Suprapubic skin (tissue), 4 donors: ENCODE results near the gene NR4A2. TPM values are rescaled to one million over a fixed set of nuclear protein-coding genes. Genes with fewer than 3 reads are reported as not detected.

Experiments used
- DNase-seq, 2 donors: peaks; one replicate each; pipeline ENCODE4 v3.0.0-alpha.2; 2019; ENCODE audit warnings: low spot score in 2 of 2
- H3K27ac ChIP-seq: fragments of 200-600 bp; sonication (generic); one replicate; pipeline ENCODE4 v1.5.1; 2019
- H3K27me3 ChIP-seq: fragments of 200-600 bp; sonication (generic); one replicate; pipeline ENCODE4 v1.5.1; 2019
- H3K36me3 ChIP-seq: fragments of 200-600 bp; sonication (generic); one replicate; pipeline ENCODE4 v1.5.1; 2019
- H3K4me1 ChIP-seq: fragments of 200-600 bp; sonication (generic); one replicate; pipeline ENCODE4 v1.5.1; 2019
- H3K4me3 ChIP-seq: fragments of 200-600 bp; sonication (generic); one replicate; pipeline ENCODE4 v1.5.1; 2019; ENCODE audit warnings: mild to moderate bottlenecking
- H3K9me3 ChIP-seq: fragments of 200-600 bp; sonication (generic); one replicate; pipeline ENCODE4 v1.5.1; 2019
- EP300 ChIP-seq: sonication (generic); formaldehyde crosslinking; IDR thresholded peaks from one replicate; pipeline ENCODE4 v1.6.1; 2017; ENCODE audit warnings: antibody characterized with exemption
- POLR2A ChIP-seq, 2 donors: fragments of 450-650 bp; IDR thresholded peaks; one replicate each; pipeline ENCODE4 v1.6.1; 2017; ENCODE audit warnings: antibody characterized with exemption in 2 of 2, mild to moderate bottlenecking in 2 of 2, moderate library complexity in 2 of 2
- POLR2AphosphoS5 ChIP-seq, 3 donors: sonication (generic); formaldehyde crosslinking; IDR thresholded peaks; one replicate each; pipeline ENCODE4 v1.6.1; 2017; ENCODE audit warnings: antibody characterized with exemption in 3 of 3
- WGBS: methylation state at CpG from one replicate; pipeline ENCODE4 v1.1.5; 2018; 5-methylcytosine and 5-hydroxymethylcytosine counted together
- total RNA-seq, 4 donors: library from RNA; depleted of rRNA; stranded (reverse); fragments of >200 nt; gene quantifications; one replicate each; pipeline ENCODE4 v1.1.0, GENCODE V29; 2016
- TF ChIP-seq, protein P1 (sequence below), 2 donors: fragments of 200-600 bp in 1 of 2; fragments of 450-650 bp in 1 of 2; sonication (generic) in 1 of 2; IDR thresholded peaks; one replicate each; pipeline ENCODE4 v1.5.1; 2016 to 2019; ENCODE audit warnings: antibody characterized with exemption in 2 of 2, mild to moderate bottlenecking in 1 of 2, moderate library complexity in 1 of 2

Gene NR4A2
- total RNA-seq, 4 donors from 2014 or later: 9.5 to 21.7 (median 19.8) TPM

GRCh38 chr2:156329031-156329926 lies 3.2 kb downstream of the NR4A2 start:
- DNase-seq: peak in 1 of 2 donors; percentile 81
- Histone ChIP-seq H3K27me3 (no peaks in the 10 kb centered on the region), H3K36me3 (peaks cover 19% of the 10 kb centered on the region), H3K4me3 (peak overlapping the region; percentile 23), H3K9me3 (no peaks in the 10 kb centered on the region), H3K4me1 (peaks cover 9% of the 10 kb centered on the region), H3K27ac (no peak overlapping the region)
- WGBS: 59% methylated on average over 64 of the region's 64 CpGs
- TF ChIP-seq POLR2AphosphoS5 (IDR thresholded peaks at IDR 0.05) (no peak), POLR2A (IDR thresholded peaks at IDR 0.05) (no peak), EP300 (no peak)
- TF ChIP-seq, protein P1, sequence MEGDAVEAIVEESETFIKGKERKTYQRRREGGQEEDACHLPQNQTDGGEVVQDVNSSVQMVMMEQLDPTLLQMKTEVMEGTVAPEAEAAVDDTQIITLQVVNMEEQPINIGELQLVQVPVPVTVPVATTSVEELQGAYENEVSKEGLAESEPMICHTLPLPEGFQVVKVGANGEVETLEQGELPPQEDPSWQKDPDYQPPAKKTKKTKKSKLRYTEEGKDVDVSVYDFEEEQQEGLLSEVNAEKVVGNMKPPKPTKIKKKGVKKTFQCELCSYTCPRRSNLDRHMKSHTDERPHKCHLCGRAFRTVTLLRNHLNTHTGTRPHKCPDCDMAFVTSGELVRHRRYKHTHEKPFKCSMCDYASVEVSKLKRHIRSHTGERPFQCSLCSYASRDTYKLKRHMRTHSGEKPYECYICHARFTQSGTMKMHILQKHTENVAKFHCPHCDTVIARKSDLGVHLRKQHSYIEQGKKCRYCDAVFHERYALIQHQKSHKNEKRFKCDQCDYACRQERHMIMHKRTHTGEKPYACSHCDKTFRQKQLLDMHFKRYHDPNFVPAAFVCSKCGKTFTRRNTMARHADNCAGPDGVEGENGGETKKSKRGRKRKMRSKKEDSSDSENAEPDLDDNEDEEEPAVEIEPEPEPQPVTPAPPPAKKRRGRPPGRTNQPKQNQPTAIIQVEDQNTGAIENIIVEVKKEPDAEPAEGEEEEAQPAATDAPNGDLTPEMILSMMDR (IDR thresholded peaks at IDR 0.05): no peak

DNA sequence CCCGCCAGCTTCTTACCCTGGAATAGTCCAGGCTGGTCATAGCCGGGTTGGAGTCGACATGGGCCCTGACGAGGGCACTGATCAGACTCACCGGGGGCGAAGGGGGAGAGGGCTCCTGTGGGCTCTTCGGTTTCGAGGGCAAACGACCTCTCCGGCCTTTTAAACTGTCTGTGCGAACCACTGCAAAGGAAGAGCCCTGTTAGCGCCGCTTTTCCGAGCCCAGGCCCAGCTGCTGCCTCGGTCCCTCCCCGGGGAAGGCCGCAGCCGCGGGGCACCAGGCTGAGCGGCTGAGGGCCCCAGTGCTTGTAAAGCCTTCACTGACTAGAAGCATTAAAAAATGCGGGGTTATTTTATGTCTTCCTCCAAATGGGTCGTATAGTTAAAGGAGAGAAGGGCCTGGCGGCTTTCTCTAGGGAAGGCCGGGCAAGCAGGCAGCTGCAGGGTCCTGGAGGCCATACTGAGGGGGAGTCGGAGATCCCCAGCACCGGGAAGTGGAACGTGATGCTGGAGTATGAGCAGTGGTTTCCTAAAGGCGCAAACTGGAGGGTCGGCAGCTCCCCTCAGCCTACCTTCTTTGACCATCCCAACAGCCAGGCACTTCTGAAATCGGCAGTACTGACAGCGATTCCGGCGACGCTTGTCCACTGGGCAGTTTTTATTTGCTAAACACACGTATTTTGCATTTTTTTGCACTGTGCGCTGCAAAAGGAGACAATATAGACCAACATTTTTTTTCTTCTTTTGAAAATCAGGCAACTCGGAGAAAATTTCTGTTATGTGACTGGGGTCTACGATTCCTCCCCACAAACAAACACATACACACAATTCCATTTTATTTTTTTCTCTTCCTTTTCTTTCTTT lies 4.5 kb downstream of the NR4A2 start:
- no peaks in the 10 kb centered on the region for H3K27me3 ChIP-seq
- no peak overlapping the region for H3K27ac ChIP-seq
- peaks cover 9% of the 10 kb centered on the region for H3K4me1 ChIP-seq
- H3K36me3 ChIP-seq: peaks cover 19% of the 10 kb centered on the region
- H3K4me3 ChIP-seq: no peak overlapping the region
- TF ChIP-seq POLR2A (IDR thresholded peaks at IDR 0.05): no peak
- TF ChIP-seq, protein P1 (IDR thresholded peaks at IDR 0.05): no peak
- TF ChIP-seq EP300: no peak
- no peak for TF ChIP-seq POLR2AphosphoS5 (IDR thresholded peaks at IDR 0.05)
- DNase-seq: no peak
- 91% methylated on average over 35 of the region's 38 CpGs for WGBS
- H3K9me3 ChIP-seq: no peaks in the 10 kb centered on the region

DNA sequence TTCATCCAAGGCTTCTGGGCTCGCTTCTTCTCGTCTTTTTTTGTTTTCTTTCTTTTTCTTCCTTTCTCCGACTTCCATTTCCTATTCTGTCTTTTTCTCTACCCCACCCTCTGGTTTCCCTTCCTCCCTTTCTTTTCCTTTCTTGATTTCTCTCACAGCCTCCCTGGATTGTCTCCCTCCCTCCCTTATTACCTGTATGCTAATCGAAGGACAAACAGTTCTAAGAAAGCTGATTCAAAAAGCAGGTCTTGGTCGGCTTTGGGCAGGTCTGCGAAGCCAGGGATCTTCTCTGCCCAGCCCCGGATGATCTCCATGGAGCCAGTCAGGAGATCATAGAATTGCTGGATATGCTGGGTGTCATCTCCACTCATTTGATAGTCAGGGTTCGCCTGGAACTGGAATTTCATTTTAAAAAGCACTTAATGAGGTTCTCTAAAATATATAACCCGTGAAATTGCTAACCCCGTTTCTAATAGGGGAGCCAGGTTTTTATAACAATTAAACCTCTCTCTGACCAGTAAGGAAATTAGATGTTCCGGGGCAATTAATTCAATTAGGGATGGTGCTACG lies 5.9 kb downstream of the NR4A2 start:
- H3K27me3 ChIP-seq: peaks cover 13% of the 10 kb centered on the region
- no peak for DNase-seq
- peaks cover 19% of the 10 kb centered on the region for H3K36me3 ChIP-seq
- 83% methylated on average over 12 of the region's 12 CpGs for WGBS
- TF ChIP-seq POLR2AphosphoS5 (IDR thresholded peaks at IDR 0.05) (no peak), EP300 (no peak), POLR2A (IDR thresholded peaks at IDR 0.05) (no peak)
- TF ChIP-seq, protein P1 (IDR thresholded peaks at IDR 0.05): no peak
- H3K27ac ChIP-seq: no peak overlapping the region
- no peaks in the 10 kb centered on the region for H3K9me3 ChIP-seq
- no peak overlapping the region for H3K4me3 ChIP-seq
- peaks cover 18% of the 10 kb centered on the region for H3K4me1 ChIP-seq

DNA sequence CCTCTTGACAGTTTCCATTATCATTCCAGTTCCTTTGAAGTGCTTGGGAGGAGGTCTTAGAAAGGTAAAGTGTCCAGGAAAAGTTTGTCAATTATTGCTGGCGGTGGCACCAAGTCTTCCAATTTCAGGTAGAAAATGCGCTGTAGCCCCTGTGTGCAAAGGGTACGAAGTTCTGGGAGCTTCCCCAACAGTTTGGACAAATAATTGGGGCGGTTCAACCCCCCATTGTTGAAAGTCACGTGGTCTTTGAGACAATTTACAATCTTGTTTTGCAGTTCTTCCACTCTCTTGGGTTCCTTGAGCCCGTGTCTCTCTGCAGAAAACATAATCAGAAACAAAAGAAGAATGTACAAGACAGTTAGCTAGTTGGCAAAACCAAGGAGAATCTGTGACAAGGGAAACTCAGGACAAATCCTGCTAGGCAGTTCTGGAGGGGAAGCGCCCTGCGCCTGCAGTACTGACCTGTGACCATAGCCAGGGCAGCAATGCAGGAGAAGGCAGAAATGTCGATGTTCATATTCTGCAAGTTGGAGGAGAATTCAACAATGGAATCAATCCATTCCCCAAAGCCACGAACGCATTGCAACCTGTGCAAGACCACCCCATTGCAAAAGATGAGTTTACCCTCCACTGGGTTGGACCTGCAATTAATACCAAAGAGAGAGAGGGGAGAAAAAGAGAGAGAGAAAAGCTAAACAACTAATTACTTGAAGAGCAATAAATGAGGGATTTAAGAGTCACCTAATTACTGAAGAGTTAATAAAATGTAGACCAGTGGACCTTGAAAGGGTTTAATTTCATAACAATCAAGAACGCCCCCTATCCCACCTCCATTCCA lies 6.6 kb downstream of the NR4A2 start:
- peaks cover 21% of the 10 kb centered on the region for H3K4me1 ChIP-seq
- H3K36me3 ChIP-seq: peaks cover 19% of the 10 kb centered on the region
- no peak overlapping the region for H3K4me3 ChIP-seq
- H3K9me3 ChIP-seq: no peaks in the 10 kb centered on the region
- 92% methylated on average over 12 of the region's 12 CpGs for WGBS
- no peak for DNase-seq
- TF ChIP-seq POLR2A (IDR thresholded peaks at IDR 0.05): no peak
- TF ChIP-seq, protein P1 (IDR thresholded peaks at IDR 0.05): no peak
- H3K27ac ChIP-seq: no peak overlapping the region
- peaks cover 19% of the 10 kb centered on the region for H3K27me3 ChIP-seq
